ENCODE measurements around the gene PSMC6. TPM values are rescaled to one million over a fixed set of nuclear protein-coding genes. Genes with fewer than 3 reads are reported as not detected.
A peak's percentile ranks its signal among the peaks of the same experiment; 100 is the strongest.
"Not testable (repeated sequence)": the region's sequence is repeated elsewhere in the genome, so short reads cannot be mapped to it uniquely, and the experiment has no call there.

PSMC6 gene
- total RNA-seq, 1 donor from 2014 or later: 97.6 TPM

DNA sequence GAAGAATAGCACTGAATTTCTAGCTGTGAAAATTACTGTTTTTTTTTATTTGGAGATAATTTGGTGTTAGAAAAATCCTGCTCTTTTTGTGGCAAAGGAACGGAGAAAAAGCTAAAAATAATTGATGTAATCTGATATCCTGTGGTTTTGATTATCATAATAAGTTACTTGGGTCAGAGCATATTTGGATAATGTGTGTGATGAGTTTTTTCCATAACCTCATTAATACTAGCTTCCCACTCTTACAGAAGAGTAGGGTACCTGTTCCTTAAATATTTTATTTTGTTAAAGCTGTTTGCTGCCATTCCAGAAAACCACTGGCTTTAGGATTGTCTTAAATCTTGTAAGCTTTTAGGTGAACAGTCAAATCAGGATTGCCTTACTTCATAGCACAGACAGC lies 4.7 kb downstream of the PSMC6 start:
- H3K36me3 Mint-ChIP-seq (ENCODE audit: low read depth): peaks cover 82% of the 10 kb centered on the region
- CTCF ChIA-PET: interaction anchor here (1.2 kb wide), 1 partner anchor 12 kb away, joined by 3 read pairs; no protein-coding TSS in a partner anchor
- ATAC-seq (ENCODE audit: low read depth) (no peak), DNase-seq (no peak)
- no peak overlapping the region for H3K27ac Mint-ChIP-seq
- H3K4me3 Mint-ChIP-seq: no peak overlapping the region
- peaks cover 20% of the 10 kb centered on the region for H3K4me1 Mint-ChIP-seq
- H3K27me3 Mint-ChIP-seq: no peaks in the 10 kb centered on the region
- POLR2A ChIA-PET: interaction anchor here (0.6 to 1.7 kb wide), 6 partner anchors 11 to 1672 kb away, joined by 3 to 12 read pairs (median 5); partner anchors contain the start of gene STYX
- intact Hi-C loops (cut with micrococcal nuclease): no loop called here
- no peaks in the 10 kb centered on the region for H3K9me3 Mint-ChIP-seq
- TF ChIP-seq, protein P1, sequence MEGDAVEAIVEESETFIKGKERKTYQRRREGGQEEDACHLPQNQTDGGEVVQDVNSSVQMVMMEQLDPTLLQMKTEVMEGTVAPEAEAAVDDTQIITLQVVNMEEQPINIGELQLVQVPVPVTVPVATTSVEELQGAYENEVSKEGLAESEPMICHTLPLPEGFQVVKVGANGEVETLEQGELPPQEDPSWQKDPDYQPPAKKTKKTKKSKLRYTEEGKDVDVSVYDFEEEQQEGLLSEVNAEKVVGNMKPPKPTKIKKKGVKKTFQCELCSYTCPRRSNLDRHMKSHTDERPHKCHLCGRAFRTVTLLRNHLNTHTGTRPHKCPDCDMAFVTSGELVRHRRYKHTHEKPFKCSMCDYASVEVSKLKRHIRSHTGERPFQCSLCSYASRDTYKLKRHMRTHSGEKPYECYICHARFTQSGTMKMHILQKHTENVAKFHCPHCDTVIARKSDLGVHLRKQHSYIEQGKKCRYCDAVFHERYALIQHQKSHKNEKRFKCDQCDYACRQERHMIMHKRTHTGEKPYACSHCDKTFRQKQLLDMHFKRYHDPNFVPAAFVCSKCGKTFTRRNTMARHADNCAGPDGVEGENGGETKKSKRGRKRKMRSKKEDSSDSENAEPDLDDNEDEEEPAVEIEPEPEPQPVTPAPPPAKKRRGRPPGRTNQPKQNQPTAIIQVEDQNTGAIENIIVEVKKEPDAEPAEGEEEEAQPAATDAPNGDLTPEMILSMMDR (IDR thresholded peaks at IDR 0.05): no peak

DNA sequence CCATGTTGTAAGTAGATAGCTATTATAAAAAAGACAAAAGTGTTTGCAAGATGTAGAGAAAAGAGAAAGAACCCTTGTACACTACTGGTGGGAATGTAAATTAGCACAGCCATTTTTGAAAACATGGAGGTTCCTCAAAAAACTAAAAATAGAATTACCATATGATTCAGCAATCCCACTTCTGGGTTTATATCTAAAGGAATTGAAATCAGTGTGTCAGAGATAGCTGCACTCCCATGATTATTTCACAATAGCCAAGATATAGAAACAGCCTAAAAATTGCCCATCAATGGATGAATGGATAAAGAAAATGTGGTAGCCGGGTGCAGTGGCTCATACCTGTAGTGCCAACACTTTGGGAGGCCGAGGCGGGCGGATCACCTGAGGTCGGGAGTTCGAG lies 9.2 kb downstream of the PSMC6 start:
- no peaks in the 10 kb centered on the region for H3K9me3 Mint-ChIP-seq
- ChIA-PET CTCF (no interaction called here), POLR2A (interaction anchor here (0.8 kb wide), 1 partner anchor 9 kb away, joined by 3 read pairs; no protein-coding TSS in a partner anchor)
- peaks cover 74% of the 10 kb centered on the region for H3K36me3 Mint-ChIP-seq (ENCODE audit: low read depth)
- H3K27ac Mint-ChIP-seq: no peak overlapping the region
- TF ChIP-seq, protein P1 (IDR thresholded peaks at IDR 0.05): no peak
- H3K4me3 Mint-ChIP-seq: no peak overlapping the region
- intact Hi-C loops (cut with micrococcal nuclease): no loop called here
- ATAC-seq (ENCODE audit: low read depth): no peak
- DNase-seq: no peak
- no peaks in the 10 kb centered on the region for H3K27me3 Mint-ChIP-seq
- H3K4me1 Mint-ChIP-seq: no peaks in the 10 kb centered on the region

DNA sequence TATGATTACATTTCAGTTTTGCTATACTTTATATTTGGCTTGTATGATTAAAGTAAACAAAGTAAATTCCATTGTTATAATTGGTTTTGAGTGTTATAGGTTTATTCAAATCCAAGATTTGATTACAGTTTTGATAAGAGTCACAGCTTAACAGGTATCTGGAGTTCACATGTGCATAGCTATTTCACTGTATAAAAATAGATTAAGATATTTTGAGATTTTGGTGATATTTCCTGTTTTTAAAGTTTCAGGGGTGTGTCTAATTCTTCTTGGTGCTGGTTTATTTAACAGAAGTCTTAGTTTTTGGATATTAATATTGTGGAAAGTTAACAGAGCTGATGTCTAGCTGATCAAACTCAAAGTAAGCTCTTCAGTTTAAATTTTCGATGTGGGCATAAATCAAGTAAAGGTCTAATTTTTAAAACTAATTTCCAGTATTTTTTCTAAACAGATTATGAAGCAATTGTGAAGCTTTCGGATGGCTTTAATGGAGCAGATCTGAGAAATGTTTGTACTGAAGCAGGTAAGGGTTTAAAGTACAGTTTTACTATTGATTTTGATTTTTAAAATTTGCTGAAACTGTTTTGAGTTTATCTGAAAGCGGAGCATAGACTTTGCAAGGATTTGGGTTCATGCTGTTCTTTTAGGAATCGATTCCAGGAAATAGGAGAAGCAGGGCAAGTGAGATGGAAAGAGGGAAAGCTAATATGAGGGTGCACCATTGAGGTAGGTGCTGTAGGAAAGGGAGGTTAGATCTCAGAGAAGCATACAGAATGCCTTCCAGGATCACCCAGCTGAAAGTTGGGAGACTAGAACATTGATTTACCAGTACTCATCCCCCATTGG lies 16.7 kb downstream of the PSMC6 start:
- ChIA-PET POLR2A (interaction anchor here (0.5 to 1.4 kb wide), 3 partner anchors 12 to 32 kb away, joined by 4 to 7 read pairs (median 5); no protein-coding TSS in a partner anchor), CTCF (interaction anchor here (1.1 to 1.2 kb wide), 2 partner anchors 13 to 26 kb away, joined by 3 to 4 read pairs; no protein-coding TSS in a partner anchor)
- peaks cover 76% of the 10 kb centered on the region for H3K36me3 Mint-ChIP-seq (ENCODE audit: low read depth)
- ATAC-seq (ENCODE audit: low read depth) (no peak), DNase-seq (no peak)
- peak overlapping the region; percentile 65 for H3K27ac Mint-ChIP-seq
- TF ChIP-seq, protein P1 (IDR thresholded peaks at IDR 0.05): no peak
- H3K4me3 Mint-ChIP-seq: peak overlapping the region; percentile 68
- H3K27me3 Mint-ChIP-seq: no peaks in the 10 kb centered on the region
- H3K4me1 Mint-ChIP-seq: peaks cover 49% of the 10 kb centered on the region
- intact Hi-C loops (cut with micrococcal nuclease): no loop called here
- H3K9me3 Mint-ChIP-seq: no peaks in the 10 kb centered on the region

DNA sequence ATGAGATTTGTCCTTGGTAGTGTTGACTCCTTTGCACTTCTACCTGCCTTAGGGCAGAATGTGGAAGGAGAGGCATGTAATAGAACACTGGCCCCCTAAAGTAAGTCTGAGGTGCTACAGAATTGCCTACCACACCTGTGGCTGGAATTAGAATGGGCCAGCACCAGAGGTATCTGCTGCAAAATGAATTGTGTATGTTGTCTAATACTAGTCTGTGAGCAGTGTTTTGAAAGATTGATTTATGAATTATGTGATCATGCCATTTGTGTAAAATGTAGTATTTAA lies 17.3 kb downstream of the PSMC6 start:
- peak overlapping the region; percentile 65 for H3K27ac Mint-ChIP-seq
- DNase-seq (no peak), ATAC-seq (ENCODE audit: low read depth) (peak; percentile 37)
- ChIA-PET POLR2A (interaction anchor here (1.3 kb wide), 1 partner anchor 18 kb away, joined by 5 read pairs; no protein-coding TSS in a partner anchor), CTCF (interaction anchor here (1.1 to 1.2 kb wide), 2 partner anchors 13 to 27 kb away, joined by 3 to 4 read pairs; no protein-coding TSS in a partner anchor)
- TF ChIP-seq, protein P1 (IDR thresholded peaks at IDR 0.05): no peak
- intact Hi-C loops (cut with micrococcal nuclease): no loop called here
- no peaks in the 10 kb centered on the region for H3K9me3 Mint-ChIP-seq
- peaks cover 49% of the 10 kb centered on the region for H3K4me1 Mint-ChIP-seq
- peaks cover 71% of the 10 kb centered on the region for H3K36me3 Mint-ChIP-seq (ENCODE audit: low read depth)
- no peaks in the 10 kb centered on the region for H3K27me3 Mint-ChIP-seq
- H3K4me3 Mint-ChIP-seq: peak overlapping the region; percentile 68

DNA sequence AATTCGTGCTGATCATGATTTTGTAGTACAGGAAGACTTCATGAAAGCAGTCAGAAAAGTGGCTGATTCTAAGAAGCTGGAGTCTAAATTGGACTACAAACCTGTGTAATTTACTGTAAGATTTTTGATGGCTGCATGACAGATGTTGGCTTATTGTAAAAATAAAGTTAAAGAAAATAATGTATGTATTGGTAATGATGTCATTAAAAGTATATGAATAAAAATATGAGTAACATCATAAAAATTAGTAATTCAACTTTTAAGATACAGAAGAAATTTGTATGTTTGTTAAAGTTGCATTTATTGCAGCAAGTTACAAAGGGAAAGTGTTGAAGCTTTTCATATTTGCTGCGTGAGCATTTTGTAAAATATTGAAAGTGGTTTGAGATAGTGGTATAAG lies 20.5 kb downstream of the PSMC6 start:
- H3K27ac Mint-ChIP-seq; H3K9me3 Mint-ChIP-seq; POLR2A ChIA-PET; intact Hi-C loops (cut with micrococcal nuclease); ATAC-seq (ENCODE audit: low read depth); H3K27me3 Mint-ChIP-seq; DNase-seq; H3K4me3 Mint-ChIP-seq: not testable (repeated sequence)
- CTCF ChIA-PET: interaction anchor here (1.4 kb wide), 1 partner anchor 18 kb away, joined by 3 read pairs; no protein-coding TSS in a partner anchor
- Mint-ChIP-seq H3K4me1 (peaks cover 53% of the 10 kb centered on the region), H3K36me3 (ENCODE audit: low read depth) (peaks cover 48% of the 10 kb centered on the region)

DNA sequence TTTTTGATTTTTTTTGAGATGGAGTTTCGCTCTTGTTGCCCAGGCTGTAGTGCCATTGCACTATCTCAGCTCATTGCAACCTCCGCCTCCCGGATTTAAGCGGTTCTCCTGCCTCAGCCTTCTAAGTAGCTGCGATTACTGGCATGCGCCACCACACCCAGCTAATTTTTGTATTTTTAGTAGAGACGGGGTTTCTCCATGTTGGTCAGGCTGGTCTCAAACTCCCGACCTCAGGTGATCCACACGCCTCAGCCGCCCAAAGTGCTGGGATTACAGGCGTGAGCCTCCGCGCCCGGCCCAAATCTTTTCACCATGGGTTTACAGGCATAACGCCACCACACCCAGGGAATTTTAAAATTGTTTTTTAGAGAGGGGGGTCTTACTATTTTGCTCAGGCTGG lies 22.0 kb downstream of the PSMC6 start:
- intact Hi-C loops (cut with micrococcal nuclease); DNase-seq; CTCF ChIA-PET; H3K27ac Mint-ChIP-seq; H3K27me3 Mint-ChIP-seq; ATAC-seq (ENCODE audit: low read depth); H3K4me3 Mint-ChIP-seq; H3K9me3 Mint-ChIP-seq: not testable (repeated sequence)
- peaks cover 50% of the 10 kb centered on the region for H3K4me1 Mint-ChIP-seq
- POLR2A ChIA-PET: interaction anchor here (0.6 to 3.4 kb wide), 6 partner anchors 10 to 236 kb away, joined by 3 to 37 read pairs (median 3); partner anchors contain the start of genes GPR137C, PSMC6 and TXNDC16
- H3K36me3 Mint-ChIP-seq (ENCODE audit: low read depth): peaks cover 46% of the 10 kb centered on the region

All from activated B cell treated with CpG ODN at 0.5 μM for 24 hours (primary cell).